Endothelial cell of umbilical vein (primary cell): ENCODE measurements around the gene RAB6B.

Experiments used
- CTCF ChIP-seq, 2 donors: IDR thresholded peaks; 1 replicate in 1 of 2; 2 replicates in 1 of 2; pipeline ENCODE4 v1.5.1; 2011; ENCODE audit warnings: low read length in 2 of 2, mild to moderate bottlenecking in 2 of 2, moderate library complexity in 2 of 2, control low read depth in 1 of 2, inconsistent platforms in 1 of 2, low read depth in 1 of 2; ENCODE audit not compliant: insufficient read depth in 1 of 2; ENCODE audit errors: extremely low read depth in 1 of 2
- EZH2 ChIP-seq: IDR thresholded peaks from 2 replicates; pipeline ENCODE4 v1.6.1; 2012; ENCODE audit warnings: borderline replicate concordance, low read depth, mild to moderate bottlenecking, moderate library complexity, low read length, inconsistent platforms; ENCODE audit not compliant: severe bottlenecking
- GATA2 ChIP-seq: IDR thresholded peaks from 2 replicates; pipeline ENCODE4 v1.7.0; 2011; ENCODE audit warnings: low read depth, mild to moderate bottlenecking, moderate library complexity, mixed read lengths, low read length; ENCODE audit not compliant: insufficient read length, insufficient read depth
- MYC ChIP-seq: IDR thresholded peaks from one replicate; pipeline ENCODE4 v1.6.1; 2011; ENCODE audit warnings: mild to moderate bottlenecking, low read depth, low read length
- POLR2A ChIP-seq: IDR thresholded peaks from 2 replicates; pipeline ENCODE4 v1.6.1; 2012; ENCODE audit warnings: low read depth, mild to moderate bottlenecking, control low read depth, low read length
- POLR2AphosphoS5 ChIP-seq: IDR thresholded peaks from 2 replicates; pipeline ENCODE4 v1.6.1; 2012; ENCODE audit warnings: low read depth, mild to moderate bottlenecking, control low read depth, low read length, moderate library complexity; ENCODE audit not compliant: insufficient read depth

GRCh38 chr3:133937061-133937686 is 41.5 kb upstream of the RAB6B start:
- TF ChIP-seq CTCF (IDR thresholded peaks at IDR 0.05; ENCODE audit: extremely low read depth in 1 of 2, insufficient read depth in 1 of 2, low read depth in 1 of 2, low read length in 2 of 2) (no peak), MYC (no peak), GATA2 (no peak), POLR2A (no peak), POLR2AphosphoS5 (no peak), EZH2 (no peak)
